Measurements from ENCODE around the gene PDE3B. TPM values are rescaled to one million over a fixed set of nuclear protein-coding genes. Genes with fewer than 3 reads are reported as not detected.
"Not testable (repeated sequence)": the region's sequence is repeated elsewhere in the genome, so short reads cannot be mapped to it uniquely, and the experiment has no call there.

The PDE3B gene
- total and polyA plus RNA-seq, 11 donors: 2.4 to 17.0 (median 10.0) TPM

- WGBS, 4 donors: 31 to 42% (median 33%) methylated on average over 2 of the region's 2 CpGs
- Histone ChIP-seq H3K9me3 (peaks cover 0 to 16% (median 0%) of the 10 kb centered on the region in 12 donors), H3K36me3 (no peaks in the 10 kb centered on the region), H3K4me3 (no peak overlapping the region), H3K4me1 (peaks cover 0 to 8% (median 0%) of the 10 kb centered on the region in 12 donors), H3K27me3 (no peaks in the 10 kb centered on the region), H3K27ac (no peak overlapping the region)
- ATAC-seq (peak in 3 of 4 donors; percentile 72 to 80 (median 76)), DNase-seq (no peak)
- TF ChIP-seq POLR2A (IDR thresholded peaks at IDR 0.05): no peak
- TF ChIP-seq CTCF (IDR thresholded peaks at IDR 0.05): no peak
- intact Hi-C loops (cut with DNase I): no loop called here
These were observed 44.5 kb downstream of the PDE3B start for GRCh38 chr11:14687943-14688627.

GRCh38 chr11:14695656-14696055 lies 52.1 kb downstream of the PDE3B start:
- H3K27me3 ChIP-seq; DNase-seq; H3K27ac ChIP-seq; H3K4me3 ChIP-seq; H3K36me3 ChIP-seq; intact Hi-C loops (cut with DNase I); ATAC-seq: not testable (repeated sequence)
- WGBS, 4 donors: 86 to 91% (median 87%) methylated on average over 2 of the region's 2 CpGs
- H3K4me1 ChIP-seq: peaks cover 0 to 12% (median 0%) of the 10 kb centered on the region in 12 donors
- H3K9me3 ChIP-seq: peaks cover 0 to 35% (median 3%) of the 10 kb centered on the region in 12 donors

GRCh38 chr11:14698771-14699170 lies 55.2 kb downstream of the PDE3B start:
- Histone ChIP-seq H3K9me3 (peaks cover 0 to 29% (median 4%) of the 10 kb centered on the region in 12 donors), H3K27ac (no peak overlapping the region), H3K4me1 (peaks cover 0 to 23% (median 0%) of the 10 kb centered on the region in 12 donors), H3K4me3 (no peak overlapping the region), H3K36me3 (no peaks in the 10 kb centered on the region), H3K27me3 (no peaks in the 10 kb centered on the region)
- 65 to 83% (median 82%) methylated on average over 1 of the region's 1 CpG for WGBS, 4 donors
- TF ChIP-seq POLR2A (IDR thresholded peaks at IDR 0.05): no peak
- no peak for TF ChIP-seq CTCF (IDR thresholded peaks at IDR 0.05)
- DNase-seq (no peak), ATAC-seq (no peak)
- intact Hi-C loops (cut with DNase I): no loop called here

GRCh38 chr11:14700593-14700992 lies 57.0 kb downstream of the PDE3B start:
- DNase-seq: no peak
- intact Hi-C loops (cut with DNase I): loop anchor here in 1 of 10 donors (10.0 kb wide), 1 partner anchor 54 kb away; no protein-coding TSS in a partner anchor
- WGBS, 4 donors: 40 to 64% (median 48%) methylated on average over 1 of the region's 1 CpG

More at GRCh38 chr11:14700593-14700992, 57.0 kb downstream of the PDE3B start:
- Histone ChIP-seq H3K36me3 (no peaks in the 10 kb centered on the region), H3K27ac (no peak overlapping the region), H3K9me3 (peaks cover 0 to 20% (median 9%) of the 10 kb centered on the region in 12 donors), H3K4me3 (peak overlapping the region in 5 of 12 donors; percentile 4 to 34 (median 10)), H3K4me1 (peaks cover 0 to 23% (median 0%) of the 10 kb centered on the region in 12 donors), H3K27me3 (no peaks in the 10 kb centered on the region)
- TF ChIP-seq POLR2A (IDR thresholded peaks at IDR 0.05): no peak
- no peak for TF ChIP-seq CTCF (IDR thresholded peaks at IDR 0.05)
- ATAC-seq: no peak

Data from heart left ventricle (tissue), 16 donors.